ENCODE measurements around the gene PDZD4. TPM values are rescaled to one million over a fixed set of nuclear protein-coding genes. Genes with fewer than 3 reads are reported as not detected.

Gene PDZD4
- total RNA-seq, 2 experiments from 2014 or later, result 1.4 to 2.6 TPM

DNA sequence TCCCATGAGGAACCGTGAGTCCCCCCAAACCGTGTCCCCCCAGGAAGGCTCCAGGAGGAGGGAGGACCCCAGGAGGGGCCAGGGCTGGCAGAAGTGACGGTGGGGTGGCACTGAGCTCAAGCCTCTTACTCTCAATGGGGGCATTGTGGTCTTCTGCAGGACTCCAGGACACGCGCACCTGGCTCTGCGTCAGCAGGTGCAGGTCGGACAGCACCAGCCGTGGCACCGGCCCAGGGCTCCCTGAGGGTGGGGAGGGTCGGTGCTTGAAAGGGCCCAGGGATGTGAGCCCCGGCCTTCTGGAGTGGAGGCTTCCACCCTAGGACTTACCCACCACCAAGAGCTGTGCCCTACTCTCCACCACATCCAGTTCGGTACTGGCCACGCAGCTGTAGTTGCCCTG is 37.3 kb upstream of the PDZD4 start:
- ATAC-seq, result no peak
- H3K36me3 Mint-ChIP-seq (ENCODE audit: low read depth), result no peaks in the 10 kb centered on the region
- no peaks in the 10 kb centered on the region for H3K9me3 Mint-ChIP-seq
- no peaks in the 10 kb centered on the region for H3K4me1 Mint-ChIP-seq (ENCODE audit: low read depth)
- intact Hi-C loops (cut with micrococcal nuclease), result no loop called here
- ChIA-PET CTCF (no interaction called here), POLR2A (no interaction called here)
- H3K27me3 Mint-ChIP-seq, result no peaks in the 10 kb centered on the region
- no peak overlapping the region for H3K4me3 Mint-ChIP-seq
- no peak overlapping the region for H3K27ac Mint-ChIP-seq
- no peak for DNase-seq
- TF ChIP-seq, protein P1, sequence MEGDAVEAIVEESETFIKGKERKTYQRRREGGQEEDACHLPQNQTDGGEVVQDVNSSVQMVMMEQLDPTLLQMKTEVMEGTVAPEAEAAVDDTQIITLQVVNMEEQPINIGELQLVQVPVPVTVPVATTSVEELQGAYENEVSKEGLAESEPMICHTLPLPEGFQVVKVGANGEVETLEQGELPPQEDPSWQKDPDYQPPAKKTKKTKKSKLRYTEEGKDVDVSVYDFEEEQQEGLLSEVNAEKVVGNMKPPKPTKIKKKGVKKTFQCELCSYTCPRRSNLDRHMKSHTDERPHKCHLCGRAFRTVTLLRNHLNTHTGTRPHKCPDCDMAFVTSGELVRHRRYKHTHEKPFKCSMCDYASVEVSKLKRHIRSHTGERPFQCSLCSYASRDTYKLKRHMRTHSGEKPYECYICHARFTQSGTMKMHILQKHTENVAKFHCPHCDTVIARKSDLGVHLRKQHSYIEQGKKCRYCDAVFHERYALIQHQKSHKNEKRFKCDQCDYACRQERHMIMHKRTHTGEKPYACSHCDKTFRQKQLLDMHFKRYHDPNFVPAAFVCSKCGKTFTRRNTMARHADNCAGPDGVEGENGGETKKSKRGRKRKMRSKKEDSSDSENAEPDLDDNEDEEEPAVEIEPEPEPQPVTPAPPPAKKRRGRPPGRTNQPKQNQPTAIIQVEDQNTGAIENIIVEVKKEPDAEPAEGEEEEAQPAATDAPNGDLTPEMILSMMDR (IDR thresholded peaks at IDR 0.05), result no peak

DNA sequence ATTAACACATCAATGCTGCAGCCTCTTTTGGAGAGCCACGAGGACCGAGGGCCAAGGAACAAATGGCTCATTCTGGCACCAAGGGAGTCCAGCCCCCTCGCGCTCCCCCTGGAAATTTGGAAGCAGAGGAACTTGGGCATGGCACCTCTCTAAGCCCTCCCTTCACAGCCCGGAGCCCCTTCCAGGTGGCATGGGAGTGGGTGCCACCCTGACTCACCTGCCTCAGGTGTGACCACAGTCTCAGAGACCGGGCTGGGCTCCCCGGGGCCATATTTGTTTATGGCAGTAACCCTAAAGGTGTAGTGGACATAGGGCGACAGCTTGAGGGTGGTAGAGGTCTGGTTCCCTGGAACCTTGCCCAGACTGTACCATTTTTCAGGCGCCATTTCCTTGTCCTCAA is 36.8 kb upstream of the PDZD4 start:
- Mint-ChIP-seq H3K36me3 (ENCODE audit: low read depth) (no peaks in the 10 kb centered on the region), H3K4me3 (no peak overlapping the region), H3K4me1 (ENCODE audit: low read depth) (no peaks in the 10 kb centered on the region), H3K27me3 (no peaks in the 10 kb centered on the region), H3K27ac (no peak overlapping the region), H3K9me3 (no peaks in the 10 kb centered on the region)
- TF ChIP-seq, protein P1 (IDR thresholded peaks at IDR 0.05), result no peak
- intact Hi-C loops (cut with micrococcal nuclease), result no loop called here
- CTCF ChIA-PET, result no interaction called here
- no peak for DNase-seq
- POLR2A ChIA-PET, result no interaction called here
- no peak for ATAC-seq

GRCh38 chrX:153866302-153867019 is 36.1 kb upstream of the PDZD4 start:
- no peaks in the 10 kb centered on the region for H3K36me3 Mint-ChIP-seq (ENCODE audit: low read depth)
- intact Hi-C loops (cut with micrococcal nuclease), result no loop called here
- POLR2A ChIA-PET, result no interaction called here
- H3K27me3 Mint-ChIP-seq, result no peaks in the 10 kb centered on the region
- DNase-seq, result no peak
- H3K9me3 Mint-ChIP-seq, result no peaks in the 10 kb centered on the region
- H3K4me1 Mint-ChIP-seq (ENCODE audit: low read depth), result no peaks in the 10 kb centered on the region
- CTCF ChIA-PET, result no interaction called here
- TF ChIP-seq, protein P1 (IDR thresholded peaks at IDR 0.05), result no peak
- no peak overlapping the region for H3K4me3 Mint-ChIP-seq
- no peak overlapping the region for H3K27ac Mint-ChIP-seq
- ATAC-seq, result no peak

GRCh38 chrX:153865685-153866084 is 35.3 kb upstream of the PDZD4 start:
- CTCF ChIA-PET, result no interaction called here
- Mint-ChIP-seq H3K4me1 (ENCODE audit: low read depth) (no peaks in the 10 kb centered on the region), H3K9me3 (no peaks in the 10 kb centered on the region), H3K36me3 (ENCODE audit: low read depth) (no peaks in the 10 kb centered on the region), H3K4me3 (no peak overlapping the region), H3K27ac (no peak overlapping the region), H3K27me3 (no peaks in the 10 kb centered on the region)
- no peak for ATAC-seq
- intact Hi-C loops (cut with micrococcal nuclease), result no loop called here
- TF ChIP-seq, protein P1 (IDR thresholded peaks at IDR 0.05), result no peak
- POLR2A ChIA-PET, result no interaction called here
- DNase-seq, result no peak

DNA sequence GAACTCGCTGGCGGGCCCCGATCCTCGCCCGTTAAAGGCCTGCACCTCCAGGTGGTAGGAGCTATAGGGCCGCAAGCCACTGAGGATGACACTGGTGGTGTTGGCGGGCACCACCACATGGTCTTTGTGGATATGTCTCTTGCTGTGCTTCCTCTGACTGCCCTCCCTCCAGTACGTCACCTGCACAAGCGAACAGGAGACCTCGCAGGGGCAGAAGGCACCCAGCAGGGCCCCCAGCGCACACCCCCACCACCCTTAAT is 34.9 kb upstream of the PDZD4 start:
- no peak for ATAC-seq
- intact Hi-C loops (cut with micrococcal nuclease), result no loop called here
- Mint-ChIP-seq H3K4me1 (ENCODE audit: low read depth) (no peaks in the 10 kb centered on the region), H3K4me3 (no peak overlapping the region), H3K27me3 (no peaks in the 10 kb centered on the region), H3K27ac (no peak overlapping the region), H3K36me3 (ENCODE audit: low read depth) (no peaks in the 10 kb centered on the region), H3K9me3 (no peaks in the 10 kb centered on the region)
- ChIA-PET POLR2A (no interaction called here), CTCF (no interaction called here)
- TF ChIP-seq, protein P1 (IDR thresholded peaks at IDR 0.05), result no peak
- DNase-seq, result no peak

Measured in activated CD8-positive, alpha-beta T cell treated with anti-CD3 and anti-CD28 coated beads for 36 hours (primary cell).